ENCODE measurements around the gene CCDC8. TPM values are rescaled to one million over a fixed set of nuclear protein-coding genes. Genes with fewer than 3 reads are reported as not detected.

CCDC8 gene
- total and polyA plus RNA-seq, 2 donors (not counting 3 experiments of a cell fraction or from before 2014, with no cell fraction given), result 0.18 to 0.75 TPM

DNA sequence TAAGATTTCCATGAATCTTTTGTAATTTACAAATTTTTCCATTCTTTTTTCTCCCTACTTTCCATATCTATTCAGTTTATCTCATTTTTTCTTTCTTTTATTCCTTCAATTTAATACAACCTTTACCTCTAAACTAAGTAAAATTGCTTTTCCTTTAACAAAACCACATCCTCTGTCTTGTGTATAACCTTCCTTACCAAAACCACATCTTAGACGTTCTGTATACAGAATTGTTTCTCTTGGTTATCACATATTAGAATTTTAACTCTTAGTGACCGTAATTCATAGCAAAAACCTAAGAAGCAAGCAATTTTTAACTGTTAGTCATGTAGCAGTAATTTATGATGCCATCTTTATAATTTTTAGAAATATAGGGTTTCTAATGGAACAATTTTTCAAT, 51.4 kb downstream of the CCDC8 start:
- no TSS peak for BruUV-seq (replicated peaks)
- POLR2A ChIA-PET, result no interaction called here
- TF ChIP-seq, protein P1, sequence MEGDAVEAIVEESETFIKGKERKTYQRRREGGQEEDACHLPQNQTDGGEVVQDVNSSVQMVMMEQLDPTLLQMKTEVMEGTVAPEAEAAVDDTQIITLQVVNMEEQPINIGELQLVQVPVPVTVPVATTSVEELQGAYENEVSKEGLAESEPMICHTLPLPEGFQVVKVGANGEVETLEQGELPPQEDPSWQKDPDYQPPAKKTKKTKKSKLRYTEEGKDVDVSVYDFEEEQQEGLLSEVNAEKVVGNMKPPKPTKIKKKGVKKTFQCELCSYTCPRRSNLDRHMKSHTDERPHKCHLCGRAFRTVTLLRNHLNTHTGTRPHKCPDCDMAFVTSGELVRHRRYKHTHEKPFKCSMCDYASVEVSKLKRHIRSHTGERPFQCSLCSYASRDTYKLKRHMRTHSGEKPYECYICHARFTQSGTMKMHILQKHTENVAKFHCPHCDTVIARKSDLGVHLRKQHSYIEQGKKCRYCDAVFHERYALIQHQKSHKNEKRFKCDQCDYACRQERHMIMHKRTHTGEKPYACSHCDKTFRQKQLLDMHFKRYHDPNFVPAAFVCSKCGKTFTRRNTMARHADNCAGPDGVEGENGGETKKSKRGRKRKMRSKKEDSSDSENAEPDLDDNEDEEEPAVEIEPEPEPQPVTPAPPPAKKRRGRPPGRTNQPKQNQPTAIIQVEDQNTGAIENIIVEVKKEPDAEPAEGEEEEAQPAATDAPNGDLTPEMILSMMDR (IDR thresholded peaks at IDR 0.05; ENCODE audit: extremely low read depth in 1 of 2, insufficient read depth in 1 of 2, low read depth in 1 of 2, low read length in 2 of 2), result no peak
- TF ChIP-seq MYC (IDR thresholded peaks at IDR 0.05; ENCODE audit: low read depth, low read length) (no peak), GATA2 (IDR thresholded peaks at IDR 0.05; ENCODE audit: insufficient read depth, insufficient read length, low read depth, low read length) (no peak), FOS (IDR thresholded peaks at IDR 0.05; ENCODE audit: borderline replicate concordance, insufficient read depth, low read length) (no peak), POLR2A (IDR thresholded peaks at IDR 0.05; ENCODE audit: low read depth, low read length) (no peak)
- CTCF ChIA-PET, result interaction anchor here (0.9 kb wide), 1 partner anchor 14 kb away, joined by 3 read pairs; the partner anchor contains the start of gene PPP5C
- Histone ChIP-seq H3K9me1 (replicated peaks; ENCODE audit: control insufficient read depth, extremely low read depth, insufficient read depth, low read length) (no peaks in the 10 kb centered on the region), H3K9ac (replicated peaks; ENCODE audit: extremely low read depth, insufficient read depth, low read length) (no peak overlapping the region), H4K20me1 (replicated peaks; ENCODE audit: control insufficient read depth, extremely low read depth, insufficient read depth, low read length) (no peaks in the 10 kb centered on the region), H3K27me3 (ENCODE audit: control insufficient read depth in 2 of 2, insufficient read depth in 2 of 2, low read length in 2 of 2) (no peaks in the 10 kb centered on the region), H3K9me3 (replicated peaks; ENCODE audit: control insufficient read depth, insufficient read depth, low read length) (no peaks in the 10 kb centered on the region), H2AFZ (ENCODE audit: low read depth, low read length) (no peak overlapping the region), H3K4me3 (replicated peaks in 1 of 3; ENCODE audit: insufficient read depth in 1 of 3, low read depth in 1 of 3, low read length in 3 of 3) (no peak overlapping the region), H3K27ac (ENCODE audit: insufficient read depth, low read depth, low read length) (no peak overlapping the region), H3K36me3 (ENCODE audit: control insufficient read depth in 2 of 2, extremely low read depth in 1 of 2, insufficient read depth in 2 of 2, low read length in 2 of 2) (peaks cover 6 to 8% of the 10 kb centered on the region in 2 experiments), H3K4me1 (ENCODE audit: control insufficient read depth, extremely low read depth, insufficient read depth, low read length) (no peaks in the 10 kb centered on the region), H3K4me2 (ENCODE audit: insufficient read depth, low read length) (no peak overlapping the region), H3K79me2 (ENCODE audit: control insufficient read depth, insufficient read depth, low read length) (peaks cover 65% of the 10 kb centered on the region)
- FAIRE-seq (no peak), DNase-seq (ENCODE audit: low read depth, low spot score) (no peak)
- dilution Hi-C loops (cut with MboI; ENCODE audit: extremely low pct_ligation_motif_present, low sequenced_read_pairs) (no loop called here), intact Hi-C loops (cut with micrococcal nuclease) (no loop called here)

Other genes with a start within 250 kb of the CCDC8 start
- gene IGFL1, start 183.8 kb downstream of the CCDC8 start, total RNA-seq, result not detected in 2 replicates
- not detected in 2 replicates for gene IGFL1, start 183.8 kb downstream of the CCDC8 start, polyA plus RNA-seq
- gene HIF3A, start 116.5 kb downstream of the CCDC8 start, total RNA-seq, result 8.1 and 8.5 TPM in 2 replicates
- gene HIF3A, start 116.5 kb downstream of the CCDC8 start, polyA plus RNA-seq, result 5.6 and 8.5 TPM in 2 replicates
- 102 and 114 TPM in 2 replicates for gene PPP5C, start 66.5 kb downstream of the CCDC8 start, total RNA-seq
- gene PPP5C, start 66.5 kb downstream of the CCDC8 start, polyA plus RNA-seq, result 157 and 172 TPM in 2 replicates
- 0.07 TPM in 1 of 2 replicates, not detected in the other for gene PNMA8C, start 15.4 kb upstream of the CCDC8 start, total RNA-seq
- not detected in 2 replicates for gene PNMA8C, start 15.4 kb upstream of the CCDC8 start, polyA plus RNA-seq
- gene PNMA8A, start 58.0 kb upstream of the CCDC8 start, total RNA-seq, result 0.16 and 0.27 TPM in 2 replicates
- gene PNMA8A, start 58.0 kb upstream of the CCDC8 start, polyA plus RNA-seq, result 0.08 and 0.25 TPM in 2 replicates
- gene PNMA8B, start 82.3 kb upstream of the CCDC8 start, total RNA-seq, result 0.11 TPM in 1 of 2 replicates, not detected in the other
- 0.02 TPM in 1 of 2 replicates, not detected in the other for gene PNMA8B, start 82.3 kb upstream of the CCDC8 start, polyA plus RNA-seq
- gene CALM3, start 187.8 kb upstream of the CCDC8 start, total RNA-seq, result 305 and 351 TPM in 2 replicates
- 328 and 425 TPM in 2 replicates for gene CALM3, start 187.8 kb upstream of the CCDC8 start, polyA plus RNA-seq
- 0.55 and 1.1 TPM in 2 replicates for gene PTGIR, start 211.5 kb upstream of the CCDC8 start, total RNA-seq
- gene PTGIR, start 211.5 kb upstream of the CCDC8 start, polyA plus RNA-seq, result 2.7 and 3.8 TPM in 2 replicates
- not detected in 2 replicates for gene GNG8, start 222.6 kb upstream of the CCDC8 start, total RNA-seq
- not detected in 2 replicates for gene GNG8, start 222.6 kb upstream of the CCDC8 start, polyA plus RNA-seq
- 0.22 and 0.65 TPM in 2 replicates for gene DACT3, start 247.6 kb upstream of the CCDC8 start, total RNA-seq
- gene DACT3, start 247.6 kb upstream of the CCDC8 start, polyA plus RNA-seq, result 0.76 and 0.83 TPM in 2 replicates